OCI-LY7 (cell line): ENCODE results near the gene RABEP1. TPM values are rescaled to one million over a fixed set of nuclear protein-coding genes. Genes with fewer than 3 reads are reported as not detected.

Experiments used
- BruUV-seq: library from RNA; stranded (reverse); fragments of 400-500 nt; replicated peaks from 2 replicates; lab custom pipeline; 2021; lab: Mats Ljungman, UMichigan
- CTCF ChIA-PET: fragments of 300-600 bp; sonication (Branson Sonifier 250); formaldehyde crosslinking; loops from one replicate; lab custom pipeline; 2022; ENCODE audit warnings: antibody characterized with exemption; ENCODE audit not compliant: unreplicated experiment; lab: Charles Lee
- POLR2A ChIA-PET: fragments of 300-600 bp; sonication (Branson Sonifier 250); formaldehyde crosslinking; loops from one replicate; lab custom pipeline; 2022; ENCODE audit warnings: antibody characterized with exemption; lab: Charles Lee
- DNase-seq: peaks from one replicate; pipeline ENCODE4 v3.0.0-alpha.2; 2015; ENCODE audit warnings: low spot score
- H2AFZ ChIP-seq: fragments of 200-600 bp; sonication (generic), shearing (Covaris generic); 2 replicates; pipeline ENCODE4 v1.6.1; 2014; ENCODE audit warnings: mild to moderate bottlenecking, antibody characterized with exemption, low read length, moderate library complexity
- H3K27ac ChIP-seq: fragments of 200-600 bp; sonication (generic); 2 replicates; pipeline ENCODE4 v1.5.1; 2014; ENCODE audit warnings: mixed run types, low read depth, mild to moderate bottlenecking, moderate library complexity, low read length, inconsistent platforms; ENCODE audit not compliant: poor library complexity, severe bottlenecking
- H3K36me3 ChIP-seq: fragments of 200-600 bp; sonication (generic); 2 replicates; pipeline ENCODE4 v1.6.1; 2014; ENCODE audit warnings: mild to moderate bottlenecking, antibody characterized with exemption, low read length, moderate library complexity, mixed read lengths; ENCODE audit not compliant: insufficient read depth
- H3K4me1 ChIP-seq: fragments of 200-600 bp; sonication (generic); 2 replicates; pipeline ENCODE4 v1.5.1; 2014; ENCODE audit warnings: mild to moderate bottlenecking, low read length; ENCODE audit not compliant: insufficient read depth, poor library complexity, severe bottlenecking
- H3K4me2 ChIP-seq: fragments of 200-600 bp; sonication (generic); 2 replicates; pipeline ENCODE4 v1.6.1; 2014; ENCODE audit warnings: mild to moderate bottlenecking, low read length
- H3K4me3 ChIP-seq: fragments of 200-600 bp; sonication (generic); 2 replicates; pipeline ENCODE4 v1.5.1; 2014; ENCODE audit warnings: mild to moderate bottlenecking, low read depth, low read length; ENCODE audit not compliant: poor library complexity, severe bottlenecking
- H3K79me2 ChIP-seq: fragments of 200-600 bp; sonication (generic); 2 replicates; pipeline ENCODE4 v1.6.1; 2016; ENCODE audit warnings: low read depth, mild to moderate bottlenecking, low read length, moderate library complexity, mixed read lengths; ENCODE audit not compliant: insufficient read depth
- H3K9me2 ChIP-seq: fragments of 200-600 bp; sonication (generic); 2 replicates; pipeline ENCODE4 v1.6.1; 2016; ENCODE audit warnings: mild to moderate bottlenecking, low read length, mixed read lengths; ENCODE audit not compliant: insufficient read depth
- H3K9me3 ChIP-seq: fragments of 200-600 bp; sonication (generic); 2 replicates; pipeline ENCODE4 v1.6.1; 2014; ENCODE audit warnings: mild to moderate bottlenecking, mixed run types, low read length, mixed read lengths
- H4K20me1 ChIP-seq: fragments of 200-600 bp; sonication (generic); 2 replicates; pipeline ENCODE4 v1.6.1; 2014; ENCODE audit warnings: mild to moderate bottlenecking, antibody characterized with exemption, low read length, moderate library complexity, mixed read lengths; ENCODE audit not compliant: insufficient read depth
- EZH2phosphoT487 ChIP-seq: fragments of 200-600 bp; sonication (generic); IDR thresholded peaks from 2 replicates; pipeline ENCODE4 v1.6.1; 2018; ENCODE audit warnings: low read depth, borderline replicate concordance, mild to moderate bottlenecking, mixed run types, antibody characterized with exemption, low read length, moderate library complexity, mixed read lengths
- intact Hi-C: fragments of 100-400 bp; cut with micrococcal nuclease; formaldehyde crosslinking; loops from one replicate; pipeline ENCODE4 v1.10.0; 2022; ENCODE audit not compliant: unreplicated experiment
- total RNA-seq, 2 experiments: library from RNA; depleted of rRNA in 1 of 2; stranded (reverse); fragments of >200 nt in 1 of 2; shearing (Covaris generic) in 1 of 2; gene quantifications; 2 replicates each; pipeline ENCODE4 v1.2.3, GENCODE V29; 2014 to 2022
- TF ChIP-seq, protein P1 (sequence below): fragments of 200-600 bp; sonication (generic); conservative IDR thresholded peaks from 2 replicates; pipeline ENCODE4 v1.5.1; 2014; ENCODE audit warnings: mild to moderate bottlenecking, antibody characterized with exemption, low read length, moderate library complexity, mixed read lengths

The RABEP1 gene
- total RNA-seq, 2 experiments from 2014 or later: 58.6 to 60.8 TPM

DNA sequence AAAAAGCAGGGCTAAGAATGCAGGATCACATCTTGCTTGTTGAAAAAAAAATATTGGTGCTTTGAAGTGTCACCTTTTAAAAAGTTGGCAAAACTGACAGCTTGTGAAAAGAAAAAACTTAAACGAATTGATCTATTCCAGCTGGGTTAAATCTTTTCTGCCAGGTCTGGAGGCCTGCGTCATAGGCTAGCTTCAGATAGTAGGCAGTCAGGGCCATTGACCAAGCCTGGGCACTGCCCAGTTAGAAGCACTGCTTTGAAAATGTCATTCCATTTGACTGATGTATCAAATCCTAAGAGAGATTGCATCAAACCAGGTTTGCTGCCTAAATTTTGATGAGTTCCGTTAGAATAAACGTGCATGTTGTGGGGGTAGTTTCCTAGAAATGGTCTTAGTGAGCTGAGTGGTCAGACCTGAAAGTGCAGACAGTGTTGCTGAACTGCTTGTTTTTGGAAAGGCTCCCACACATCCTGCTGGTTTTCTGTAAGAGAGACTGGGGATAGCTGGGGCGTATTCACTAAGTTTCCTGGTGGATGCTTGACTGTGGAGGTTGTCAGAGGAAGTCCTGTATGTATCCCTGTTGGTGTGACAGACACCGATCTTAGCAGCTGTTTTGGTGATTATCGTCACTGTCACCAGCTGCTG is 98.5 kb downstream of the RABEP1 start:
- ChIA-PET CTCF (no interaction called here), POLR2A (no interaction called here)
- H3K4me1 ChIP-seq: no peaks in the 10 kb centered on the region
- no peaks in the 10 kb centered on the region for H3K79me2 ChIP-seq
- no peak overlapping the region for H3K27ac ChIP-seq
- H3K9me2 ChIP-seq: no peaks in the 10 kb centered on the region
- H3K4me3 ChIP-seq: no peak overlapping the region
- DNase-seq: no peak
- no peaks in the 10 kb centered on the region for H3K9me3 ChIP-seq
- no peak overlapping the region for H2AFZ ChIP-seq
- no peak overlapping the region for H3K4me2 ChIP-seq
- 0 out of 2 replicates have a peak, but pooled peaks cover 3% of the 10 kb centered on the region for H4K20me1 ChIP-seq
- no TSS peak for BruUV-seq
- peaks cover 97% of the 10 kb centered on the region for H3K36me3 ChIP-seq
- TF ChIP-seq EZH2phosphoT487: no peak
- TF ChIP-seq, protein P1, sequence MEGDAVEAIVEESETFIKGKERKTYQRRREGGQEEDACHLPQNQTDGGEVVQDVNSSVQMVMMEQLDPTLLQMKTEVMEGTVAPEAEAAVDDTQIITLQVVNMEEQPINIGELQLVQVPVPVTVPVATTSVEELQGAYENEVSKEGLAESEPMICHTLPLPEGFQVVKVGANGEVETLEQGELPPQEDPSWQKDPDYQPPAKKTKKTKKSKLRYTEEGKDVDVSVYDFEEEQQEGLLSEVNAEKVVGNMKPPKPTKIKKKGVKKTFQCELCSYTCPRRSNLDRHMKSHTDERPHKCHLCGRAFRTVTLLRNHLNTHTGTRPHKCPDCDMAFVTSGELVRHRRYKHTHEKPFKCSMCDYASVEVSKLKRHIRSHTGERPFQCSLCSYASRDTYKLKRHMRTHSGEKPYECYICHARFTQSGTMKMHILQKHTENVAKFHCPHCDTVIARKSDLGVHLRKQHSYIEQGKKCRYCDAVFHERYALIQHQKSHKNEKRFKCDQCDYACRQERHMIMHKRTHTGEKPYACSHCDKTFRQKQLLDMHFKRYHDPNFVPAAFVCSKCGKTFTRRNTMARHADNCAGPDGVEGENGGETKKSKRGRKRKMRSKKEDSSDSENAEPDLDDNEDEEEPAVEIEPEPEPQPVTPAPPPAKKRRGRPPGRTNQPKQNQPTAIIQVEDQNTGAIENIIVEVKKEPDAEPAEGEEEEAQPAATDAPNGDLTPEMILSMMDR: no peak
- intact Hi-C loops: loop anchor here (5.0 kb wide), 1 partner anchor 133 kb away; no protein-coding TSS in a partner anchor

DNA sequence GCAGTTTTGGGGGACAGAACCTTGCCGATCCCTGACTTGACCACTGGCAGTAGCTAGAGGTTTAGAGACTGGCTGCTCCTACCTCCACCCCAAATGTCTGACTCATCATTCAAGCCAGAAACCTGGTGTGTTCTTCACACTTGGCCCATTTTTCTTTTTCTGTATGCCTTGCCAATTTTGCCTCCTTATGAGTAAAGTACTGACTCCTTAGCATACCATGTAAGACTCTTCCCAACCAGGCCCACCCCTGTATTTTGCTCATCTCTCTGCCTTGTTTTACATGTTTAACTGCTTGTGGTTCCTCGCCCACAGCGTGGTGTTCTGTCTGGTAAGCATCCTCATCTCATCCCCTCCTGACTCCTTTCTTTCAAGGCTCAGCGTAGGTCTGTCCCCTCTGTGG is 99.5 kb downstream of the RABEP1 start:
- BruUV-seq: no TSS peak

More for the DNA sequence above, 99.5 kb downstream of the RABEP1 start:
- H4K20me1 ChIP-seq: 0 out of 2 replicates have a peak, but pooled peaks cover 3% of the 10 kb centered on the region
- H3K79me2 ChIP-seq: no peaks in the 10 kb centered on the region
- no peak overlapping the region for H3K27ac ChIP-seq
- H3K9me2 ChIP-seq: no peaks in the 10 kb centered on the region
- H2AFZ ChIP-seq: no peak overlapping the region
- ChIA-PET POLR2A (interaction anchor here (0.8 kb wide), 1 partner anchor 9 kb away, joined by 3 read pairs; no protein-coding TSS in a partner anchor), CTCF (no interaction called here)
- no peak overlapping the region for H3K4me3 ChIP-seq
- no peak for TF ChIP-seq EZH2phosphoT487
- TF ChIP-seq, protein P1: no peak
- DNase-seq: no peak
- H3K4me2 ChIP-seq: no peak overlapping the region
- intact Hi-C loops: loop anchor here (5.0 kb wide), 1 partner anchor 134 kb away; no protein-coding TSS in a partner anchor
- H3K4me1 ChIP-seq: no peaks in the 10 kb centered on the region
- H3K36me3 ChIP-seq: peaks cover 98% of the 10 kb centered on the region
- no peaks in the 10 kb centered on the region for H3K9me3 ChIP-seq
